Testis (tissue), 2 donors: Measurements from ENCODE around the gene TUFT1.

Source experiments
- POLR2A ChIP-seq: fragments of 450-650 bp; IDR thresholded peaks from one replicate; pipeline ENCODE4 v1.6.1; 2017; ENCODE audit warnings: antibody characterized with exemption, mild to moderate bottlenecking, moderate library complexity
- TF ChIP-seq, protein P1 (sequence below), 3 experiments: fragments of 450-650 bp in 2 of 3; fragments of 200-600 bp in 1 of 3; sonication (generic) in 1 of 3; IDR thresholded peaks; one replicate each; pipeline ENCODE4 v1.5.1; 2016 to 2019; ENCODE audit warnings: antibody characterized with exemption in 3 of 3, mild to moderate bottlenecking in 2 of 3, moderate library complexity in 1 of 3

DNA sequence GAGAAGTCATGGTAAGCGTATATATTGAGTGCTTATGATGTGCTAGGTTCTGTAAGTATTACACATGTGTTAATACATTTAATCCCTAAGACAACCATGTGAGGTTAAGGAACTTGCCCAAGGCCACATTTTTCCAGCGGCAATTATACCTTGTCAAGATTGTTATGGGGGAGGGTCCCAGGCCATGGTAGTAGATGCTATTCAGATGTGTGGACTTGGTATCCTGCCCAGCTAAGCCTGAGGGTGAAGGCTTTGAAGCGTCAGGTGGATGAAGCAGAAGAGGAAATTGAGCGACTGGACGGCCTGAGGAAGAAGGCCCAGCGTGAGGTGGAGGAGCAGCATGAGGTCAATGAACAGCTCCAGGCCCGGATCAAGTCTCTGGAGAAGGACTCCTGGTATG lies 3.6 kb upstream of the TUFT1 start:
- TF ChIP-seq POLR2A, result no peak
- TF ChIP-seq, protein P1, sequence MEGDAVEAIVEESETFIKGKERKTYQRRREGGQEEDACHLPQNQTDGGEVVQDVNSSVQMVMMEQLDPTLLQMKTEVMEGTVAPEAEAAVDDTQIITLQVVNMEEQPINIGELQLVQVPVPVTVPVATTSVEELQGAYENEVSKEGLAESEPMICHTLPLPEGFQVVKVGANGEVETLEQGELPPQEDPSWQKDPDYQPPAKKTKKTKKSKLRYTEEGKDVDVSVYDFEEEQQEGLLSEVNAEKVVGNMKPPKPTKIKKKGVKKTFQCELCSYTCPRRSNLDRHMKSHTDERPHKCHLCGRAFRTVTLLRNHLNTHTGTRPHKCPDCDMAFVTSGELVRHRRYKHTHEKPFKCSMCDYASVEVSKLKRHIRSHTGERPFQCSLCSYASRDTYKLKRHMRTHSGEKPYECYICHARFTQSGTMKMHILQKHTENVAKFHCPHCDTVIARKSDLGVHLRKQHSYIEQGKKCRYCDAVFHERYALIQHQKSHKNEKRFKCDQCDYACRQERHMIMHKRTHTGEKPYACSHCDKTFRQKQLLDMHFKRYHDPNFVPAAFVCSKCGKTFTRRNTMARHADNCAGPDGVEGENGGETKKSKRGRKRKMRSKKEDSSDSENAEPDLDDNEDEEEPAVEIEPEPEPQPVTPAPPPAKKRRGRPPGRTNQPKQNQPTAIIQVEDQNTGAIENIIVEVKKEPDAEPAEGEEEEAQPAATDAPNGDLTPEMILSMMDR (IDR thresholded peaks at IDR 0.05), result no peak
